ENCODE data around the gene CETN3. TPM values are rescaled to one million over a fixed set of nuclear protein-coding genes. Genes with fewer than 3 reads are reported as not detected.
A peak's percentile ranks its signal among the peaks of the same experiment; 100 is the strongest.
"Not testable (repeated sequence)": the region's sequence is repeated elsewhere in the genome, so short reads cannot be mapped to it uniquely, and the experiment has no call there.

The CETN3 gene
- polyA plus RNA-seq, 5 donors = 72.1 to 116 (median 94.7) TPM

DNA sequence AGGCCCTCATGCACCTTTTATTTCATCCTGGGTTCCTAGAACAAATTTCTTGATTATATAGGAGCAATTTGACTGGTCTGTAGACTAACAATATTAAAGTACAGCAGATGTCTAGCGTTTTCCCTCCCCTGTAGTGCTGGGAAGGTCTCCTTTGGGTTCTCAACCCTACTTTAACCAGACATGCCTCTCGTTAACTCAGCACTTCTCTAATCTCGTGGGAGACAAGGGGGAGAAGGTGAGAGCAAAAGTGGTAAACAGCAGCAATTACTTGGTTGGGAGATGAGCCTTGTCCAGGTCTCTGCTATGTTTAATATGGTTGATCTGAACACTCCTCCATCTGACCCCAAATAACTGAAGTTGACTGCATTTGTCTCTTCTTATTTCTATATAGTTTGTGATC lies 22.0 kb downstream of the CETN3 start:
- DNase-seq = no peak

DNA sequence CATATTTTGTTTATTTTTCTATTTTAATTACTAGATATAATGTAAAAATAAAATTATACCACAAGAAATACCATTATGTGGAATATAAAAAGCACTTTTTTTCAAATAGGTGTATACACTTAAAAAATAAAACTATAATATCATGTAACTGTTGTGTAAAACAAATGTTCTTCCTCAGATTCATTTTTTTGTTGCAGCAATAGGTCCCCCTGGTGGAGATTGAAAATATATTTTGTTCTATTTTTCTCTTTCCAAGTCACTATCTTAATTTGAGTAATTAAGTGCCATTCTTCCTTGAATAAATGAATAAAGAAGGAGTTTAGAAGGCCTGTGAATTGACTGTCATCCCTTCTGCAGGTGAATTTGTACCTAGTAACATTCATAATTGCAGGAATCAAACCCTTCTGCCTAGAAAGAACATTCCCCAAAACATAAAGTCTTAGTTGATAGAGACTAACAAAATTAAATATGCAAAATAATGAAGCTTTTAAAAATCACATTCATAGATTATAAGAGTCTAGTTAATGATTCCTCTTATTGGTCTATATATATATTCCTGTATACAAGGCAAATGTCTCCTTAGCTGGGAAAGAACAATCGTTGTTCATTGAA lies 23.4 kb downstream of the CETN3 start:
- peak in 1 of 2 donors; percentile 13 for DNase-seq

DNA sequence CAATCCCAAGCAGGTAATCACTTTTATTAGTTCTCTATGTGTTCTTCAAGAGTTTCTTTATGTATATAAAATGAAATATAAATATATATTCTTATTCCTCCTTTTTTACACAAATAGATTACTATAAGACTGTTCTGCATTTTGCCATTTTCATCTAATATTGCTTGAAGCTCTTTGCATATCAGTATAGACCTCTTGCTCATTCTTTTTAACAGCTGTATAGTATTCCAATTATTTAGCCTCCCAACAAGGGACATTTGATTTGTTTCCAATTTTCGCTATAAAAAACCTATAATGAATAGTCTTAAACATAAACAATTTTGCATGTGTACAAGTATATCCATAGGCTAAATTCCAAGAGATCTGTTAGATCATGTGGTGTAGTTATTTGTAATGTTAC lies 25.2 kb downstream of the CETN3 start:
- DNase-seq = no peak

DNA sequence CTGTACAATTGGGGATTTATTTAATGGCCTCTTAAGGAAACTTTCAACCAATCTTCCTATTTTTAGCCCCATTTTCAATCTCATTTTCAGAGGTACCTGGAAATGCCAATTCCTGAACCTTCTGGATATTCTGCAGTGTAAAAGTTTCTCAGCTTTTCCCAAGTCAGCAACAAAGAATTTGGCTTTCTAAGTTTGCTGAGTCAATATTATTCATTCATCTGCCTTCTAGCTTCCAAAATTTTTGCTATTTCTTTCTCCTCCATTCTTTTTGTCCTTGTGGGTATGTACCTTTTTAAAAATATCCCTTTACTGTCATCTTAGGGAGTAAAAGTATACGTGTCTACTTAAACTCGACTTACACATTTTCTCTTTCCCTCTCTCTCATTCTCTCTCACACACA lies 25.7 kb downstream of the CETN3 start:
- DNase-seq = no peak

DNA sequence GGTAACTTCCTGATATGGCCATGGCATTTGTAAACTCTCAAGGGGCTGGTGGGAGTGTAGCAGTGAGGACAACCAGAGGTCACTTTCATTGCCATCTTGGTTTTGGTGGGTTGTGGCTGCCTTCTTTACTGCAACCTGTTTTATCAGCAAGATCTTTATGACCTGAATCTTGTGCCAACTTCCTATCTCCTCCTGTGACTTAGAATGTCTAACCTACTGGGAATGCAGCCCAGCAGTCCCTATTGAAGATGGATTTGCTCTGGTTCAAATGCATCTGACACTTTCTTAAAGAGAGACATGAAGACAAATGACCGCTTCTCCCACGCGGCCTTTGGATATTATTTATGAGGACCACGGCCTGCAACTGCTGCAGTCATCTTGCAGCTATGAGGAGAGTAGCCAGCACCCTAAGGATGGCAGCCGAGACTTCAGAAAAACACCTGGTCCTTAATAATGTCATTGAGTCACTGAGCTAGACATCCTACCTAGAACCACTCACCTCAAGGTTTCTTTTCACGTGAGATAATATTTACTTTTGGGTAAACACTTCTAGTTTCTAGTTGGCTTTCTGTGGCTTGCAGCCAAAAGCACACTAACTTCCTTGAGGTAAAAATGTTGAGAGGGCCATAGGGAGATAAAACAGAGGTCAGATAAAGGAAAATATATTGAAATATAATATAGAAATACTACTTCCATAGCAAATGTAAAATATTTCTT lies 28.2 kb downstream of the CETN3 start:
- peak in 1 of 2 donors; percentile 10 for DNase-seq

DNA sequence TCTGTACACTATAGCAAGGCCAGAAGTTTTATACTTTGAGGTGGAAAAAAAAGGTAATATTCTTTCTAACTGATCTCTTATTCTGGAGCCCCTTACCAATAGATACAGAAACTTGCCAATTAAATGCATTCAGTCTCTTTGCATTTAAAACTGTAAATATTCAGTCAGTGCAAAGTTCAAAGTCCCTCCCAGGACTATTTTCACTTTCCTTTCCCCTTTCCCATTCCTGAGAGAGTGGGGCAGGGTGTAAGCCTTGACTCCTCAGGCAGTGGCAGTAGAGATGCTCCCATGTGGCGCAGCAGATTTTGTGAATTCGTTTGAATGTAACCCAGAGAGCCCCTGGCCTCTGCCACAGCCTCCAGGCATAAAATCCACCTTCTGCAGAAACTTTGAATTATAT lies 29.9 kb downstream of the CETN3 start:
- no peak for DNase-seq

DNA sequence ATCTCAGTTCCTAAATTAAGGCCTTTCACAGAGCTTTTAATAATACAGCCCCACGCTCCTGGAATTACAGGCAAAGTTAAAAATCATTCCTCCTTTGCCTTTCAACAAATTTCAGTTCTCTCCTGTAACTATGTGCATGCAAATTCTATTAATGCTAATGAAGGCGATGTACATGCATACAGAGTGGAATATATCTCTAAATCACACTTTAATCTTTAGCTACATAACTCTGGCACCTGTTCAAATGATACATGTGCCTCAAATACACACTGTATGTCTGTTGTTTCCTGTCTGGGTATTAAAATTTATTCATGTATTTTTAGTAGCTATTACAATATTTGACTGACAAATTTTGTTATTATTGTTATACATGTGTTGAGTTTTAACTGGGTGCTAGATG lies 30.8 kb downstream of the CETN3 start:
- no peak for DNase-seq

DNA sequence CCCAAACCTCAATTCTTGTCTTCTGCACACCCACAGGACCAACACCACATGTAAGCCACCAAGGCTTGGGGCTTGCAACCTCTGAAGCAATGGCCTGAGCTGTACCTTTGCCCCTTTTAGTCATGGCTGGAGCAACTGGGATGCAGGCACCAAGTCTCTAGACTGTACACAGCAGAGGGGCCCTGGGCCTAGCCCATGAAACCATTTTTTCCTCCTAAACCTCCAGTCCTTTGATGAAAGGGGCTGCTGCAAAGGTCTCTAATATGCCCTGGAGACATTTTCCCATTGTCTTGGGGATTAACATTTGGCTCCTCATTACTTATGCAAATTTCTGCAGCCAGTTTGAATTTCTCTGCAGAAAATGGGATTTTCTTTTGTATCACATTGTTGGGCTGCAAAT lies 38.3 kb downstream of the CETN3 start:
- not testable (repeated sequence) for DNase-seq

DNA sequence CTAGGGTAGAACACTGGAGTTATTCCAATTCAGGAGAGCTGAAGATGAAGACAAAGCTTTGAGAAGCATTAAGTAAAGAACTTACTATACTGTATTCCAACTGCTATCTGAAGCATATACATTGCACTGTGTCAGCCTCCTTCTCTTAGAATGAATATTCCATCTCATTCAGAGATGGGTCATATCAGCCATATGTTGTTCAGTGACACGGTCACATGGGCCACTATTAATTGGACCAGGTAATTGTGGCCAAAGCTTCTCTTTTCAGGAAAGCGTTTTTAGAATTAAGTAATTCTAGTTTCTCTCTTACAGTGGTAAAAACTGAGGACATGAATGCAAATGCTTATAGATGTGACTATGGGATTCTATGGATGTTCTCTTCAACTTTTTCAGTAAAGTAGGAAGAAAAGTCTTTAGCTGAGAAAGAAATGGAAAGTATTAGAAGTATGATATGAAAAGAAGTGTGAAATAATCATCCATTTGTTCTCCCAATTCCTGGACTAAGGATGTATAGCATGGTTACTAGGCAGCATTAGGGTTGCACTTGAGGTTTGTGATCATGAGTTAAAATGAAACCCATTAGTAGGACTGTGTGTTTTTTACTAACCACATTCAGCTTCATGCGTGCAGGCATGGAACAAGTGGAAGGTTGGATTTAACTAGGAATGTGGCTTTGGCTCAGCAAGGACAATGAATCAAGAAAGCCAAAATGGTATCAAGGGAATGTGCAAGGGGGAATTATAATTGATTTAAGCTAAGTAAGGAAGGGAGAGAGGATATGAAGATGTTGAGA lies 40.9 kb downstream of the CETN3 start:
- DNase-seq = no peak

DNA sequence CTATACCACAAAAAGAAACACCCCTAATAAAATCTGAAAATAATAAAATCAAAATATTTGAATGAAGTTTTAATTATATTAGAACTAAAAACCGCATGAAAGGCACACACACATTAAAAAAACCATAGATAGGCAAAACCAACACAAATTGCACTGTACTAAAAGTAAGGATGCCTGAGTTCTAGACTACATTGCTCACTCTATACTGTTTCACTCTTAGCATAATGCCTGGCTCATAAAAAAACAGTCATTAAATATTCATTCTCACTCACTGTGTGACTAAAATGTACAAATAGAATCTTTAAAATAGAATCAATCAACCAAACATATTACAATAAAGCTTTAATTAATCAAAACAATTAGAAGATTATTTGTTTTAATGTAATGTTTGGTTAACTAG lies 41.7 kb downstream of the CETN3 start:
- no peak for DNase-seq

DNA sequence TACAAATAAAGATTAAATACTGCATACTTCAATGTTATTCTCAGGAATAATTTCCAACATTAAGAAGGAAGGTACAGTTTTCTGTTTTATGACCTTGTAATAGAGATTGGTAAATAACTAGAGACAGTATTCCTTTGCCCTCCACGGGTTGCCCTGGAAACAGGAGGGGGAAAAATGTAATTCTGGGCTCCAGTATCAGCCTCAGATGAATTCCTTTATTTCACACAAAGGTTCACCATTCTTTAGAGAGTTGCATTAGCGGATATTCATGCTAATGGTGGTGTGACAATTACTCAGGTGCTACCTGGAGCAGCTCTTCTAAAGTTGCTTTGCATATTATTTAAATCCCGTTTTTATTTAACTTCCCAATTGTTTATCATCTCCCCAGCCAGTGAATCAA lies 42.6 kb downstream of the CETN3 start:
- no peak for DNase-seq

DNA sequence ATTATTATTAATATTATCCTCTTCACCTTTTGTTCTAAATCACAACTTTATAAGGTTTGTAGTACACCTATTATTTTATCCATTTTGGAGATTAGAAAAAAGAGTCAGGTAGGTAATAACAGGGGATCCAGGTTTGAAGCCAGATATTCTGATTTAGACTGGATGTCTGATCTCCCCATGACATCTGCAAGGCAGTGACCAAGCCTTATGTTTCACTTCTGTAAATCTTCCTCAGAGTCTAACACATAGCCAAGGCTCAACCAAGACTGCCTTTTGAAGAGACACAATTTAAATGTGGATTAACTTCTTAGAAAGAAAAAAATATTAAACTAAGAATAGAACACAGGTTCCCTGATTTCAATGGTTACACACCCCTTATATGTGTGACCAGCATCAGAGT lies 44.2 kb downstream of the CETN3 start:
- no peak for DNase-seq

DNA sequence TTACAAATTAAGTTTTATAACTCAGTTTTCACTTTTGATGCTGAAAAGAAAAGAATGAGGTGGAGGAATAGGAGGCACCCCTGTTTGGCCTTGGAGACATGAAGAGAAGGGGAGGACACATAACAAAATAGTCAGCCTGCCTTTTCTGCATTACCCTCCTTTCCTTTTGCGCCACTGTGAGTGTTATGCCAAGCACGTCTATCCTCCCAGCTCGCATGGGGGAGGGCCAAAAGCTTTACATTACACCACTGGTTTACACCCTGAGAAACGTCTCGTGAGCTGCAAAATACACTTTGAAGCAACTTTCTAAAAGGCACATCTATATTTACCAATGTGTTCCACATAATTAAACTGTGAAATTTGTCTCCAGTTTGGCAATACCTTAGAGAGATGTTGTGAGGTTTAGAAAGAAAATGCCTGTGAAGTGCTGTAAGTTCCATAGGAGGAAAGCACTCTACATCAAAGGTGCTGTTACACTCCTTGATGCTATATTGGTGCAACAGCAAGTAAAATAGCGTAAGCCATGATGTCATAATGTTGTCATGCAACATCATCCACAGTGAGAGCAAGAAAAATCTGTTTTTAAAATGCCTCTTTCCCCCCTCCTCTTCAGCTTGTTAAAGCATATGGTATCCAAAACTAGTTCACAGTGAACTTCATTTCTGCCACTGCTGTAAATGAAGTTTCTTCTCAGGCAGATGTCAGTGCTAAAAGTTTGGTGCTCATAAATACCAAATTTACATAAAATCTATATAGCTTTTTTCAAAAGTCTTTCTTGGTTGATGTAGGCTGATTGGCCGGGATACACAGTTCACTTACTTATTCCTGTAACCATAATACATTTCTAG lies 50.3 kb downstream of the CETN3 start:
- DNase-seq = no peak

DNA sequence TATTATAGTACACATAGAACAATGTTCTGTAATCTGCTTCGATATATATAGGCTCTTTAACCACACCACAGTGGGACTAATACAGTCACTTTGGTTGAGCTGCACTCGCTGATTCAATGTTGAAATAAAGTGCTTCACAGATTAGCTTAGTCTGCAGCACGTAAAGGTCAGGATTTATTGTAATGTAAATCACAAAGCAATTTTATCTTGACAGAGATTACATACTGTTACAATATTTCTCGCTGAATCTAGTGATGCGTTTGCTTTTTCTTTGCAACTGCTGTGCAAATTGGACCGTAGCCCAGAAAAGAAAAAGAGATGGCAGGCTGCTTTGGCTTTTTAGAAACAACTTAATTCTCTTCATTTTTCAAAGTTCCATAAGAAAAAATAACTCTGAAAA lies 52.9 kb downstream of the CETN3 start:
- peak; percentile 61 for DNase-seq

DNA sequence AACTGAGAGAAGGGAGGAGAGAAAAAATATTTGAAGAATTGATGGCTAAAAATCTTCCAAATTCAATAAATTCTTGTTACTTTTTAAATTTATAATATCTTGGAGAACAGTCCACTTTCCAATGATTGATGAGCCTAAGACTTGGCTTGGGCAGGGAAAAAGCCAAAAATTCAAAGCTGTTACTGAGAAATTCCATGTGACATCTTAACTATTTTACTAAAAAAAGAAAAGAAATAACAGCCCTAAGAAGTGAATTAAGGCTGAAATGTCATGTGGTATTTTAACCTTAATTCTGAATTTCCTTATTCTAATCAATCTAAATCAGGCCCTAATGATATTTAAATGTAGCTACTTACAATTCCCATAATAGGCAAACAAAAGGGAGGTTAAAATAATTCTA lies 53.4 kb downstream of the CETN3 start:
- peak; percentile 22 to 46 for DNase-seq

DNA sequence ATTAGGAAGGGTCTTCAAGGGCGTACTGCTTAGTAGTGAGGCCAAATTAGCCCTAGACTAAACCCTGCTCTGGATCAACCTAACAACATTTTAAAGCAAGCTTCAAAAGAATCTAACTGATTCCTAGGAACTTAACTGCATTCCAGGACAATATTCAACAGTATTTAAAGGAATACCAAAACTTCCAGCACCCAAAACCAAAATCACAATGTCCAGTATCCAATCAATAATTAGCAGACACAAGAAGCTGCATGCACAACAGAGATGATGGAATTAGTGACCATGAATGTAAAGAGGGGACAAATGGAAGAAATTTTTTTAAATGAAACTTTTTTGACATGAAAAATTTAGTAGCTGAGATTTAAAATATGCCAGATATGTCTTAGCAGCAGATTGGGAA lies 53.9 kb downstream of the CETN3 start:
- DNase-seq = no peak

DNA sequence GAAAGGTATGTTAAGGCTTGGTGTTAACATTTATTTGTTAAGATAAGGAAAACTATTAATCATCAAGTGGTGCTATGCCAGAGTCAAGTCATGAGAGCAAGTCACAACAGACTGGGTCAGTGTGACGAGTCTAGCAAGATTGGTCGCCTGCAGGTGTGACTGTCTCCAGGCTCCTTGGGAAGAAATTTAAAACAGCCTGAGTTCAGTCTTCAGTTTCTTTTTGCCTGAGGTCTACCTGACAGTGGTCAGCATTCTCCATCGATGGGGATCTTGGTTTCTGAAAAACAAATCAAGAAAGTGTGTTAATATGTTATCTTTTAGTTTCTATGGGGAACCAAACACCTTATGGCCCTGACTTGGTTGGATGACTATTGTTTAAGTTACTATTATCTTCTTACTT lies 56.3 kb downstream of the CETN3 start:
- no peak for DNase-seq

DNA sequence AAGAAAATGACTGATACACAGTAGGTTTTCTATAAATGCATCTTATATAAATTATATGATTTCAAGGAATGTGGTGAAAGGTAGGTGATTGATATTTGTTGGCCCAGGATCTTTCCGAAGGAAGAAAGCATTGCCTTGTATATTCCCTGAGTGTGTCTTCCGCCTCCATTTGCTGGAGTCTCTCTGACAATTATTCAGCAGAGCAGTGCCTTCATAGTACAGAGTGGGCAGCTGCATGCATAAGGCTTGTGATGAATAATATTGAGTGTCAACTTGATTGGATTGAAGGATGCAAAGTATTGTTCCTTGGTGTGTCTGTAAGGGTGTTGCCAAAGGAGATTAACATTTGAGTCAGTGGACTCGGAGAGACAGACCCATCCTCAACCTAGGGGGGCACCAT lies 58.5 kb downstream of the CETN3 start:
- no peak for DNase-seq

DNA sequence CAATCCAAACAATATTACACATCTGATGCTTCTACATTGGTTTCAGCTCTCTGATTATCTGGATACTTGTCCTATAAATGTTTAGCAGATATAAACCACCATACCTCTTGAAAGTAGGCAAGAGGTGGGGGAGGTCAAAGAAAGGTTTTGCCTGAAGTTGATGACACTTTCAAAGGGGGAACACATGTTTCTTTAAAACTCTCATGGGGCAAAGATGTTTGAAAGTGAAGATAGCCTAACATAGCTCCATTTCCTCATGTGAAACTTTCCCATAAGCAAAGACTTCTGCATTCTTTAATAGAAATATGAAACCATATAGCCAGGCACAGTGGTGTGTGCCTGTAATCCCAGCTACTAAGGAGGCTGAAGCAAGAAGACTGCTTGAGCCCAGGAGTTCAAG lies 62.1 kb downstream of the CETN3 start:
- no peak for DNase-seq

DNA sequence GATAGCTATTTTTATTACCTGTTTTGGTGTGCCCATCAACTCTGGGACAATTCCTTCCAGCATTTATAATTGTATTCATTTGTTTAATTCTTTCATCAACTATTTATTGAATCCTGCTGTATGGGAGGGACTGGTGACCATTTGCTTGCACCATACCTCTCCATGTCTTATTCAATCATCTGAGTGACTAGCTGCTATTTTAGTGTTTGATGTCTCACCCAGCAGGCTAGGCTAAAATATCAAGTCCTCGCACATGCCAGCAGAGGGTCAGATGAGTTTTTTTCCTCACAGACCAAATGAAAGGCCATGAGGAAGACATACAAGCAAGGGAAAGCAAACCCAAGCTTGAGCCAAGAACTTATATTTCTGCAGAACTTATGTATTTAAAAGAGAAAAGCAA lies 63.9 kb downstream of the CETN3 start:
- DNase-seq = no peak

DNA sequence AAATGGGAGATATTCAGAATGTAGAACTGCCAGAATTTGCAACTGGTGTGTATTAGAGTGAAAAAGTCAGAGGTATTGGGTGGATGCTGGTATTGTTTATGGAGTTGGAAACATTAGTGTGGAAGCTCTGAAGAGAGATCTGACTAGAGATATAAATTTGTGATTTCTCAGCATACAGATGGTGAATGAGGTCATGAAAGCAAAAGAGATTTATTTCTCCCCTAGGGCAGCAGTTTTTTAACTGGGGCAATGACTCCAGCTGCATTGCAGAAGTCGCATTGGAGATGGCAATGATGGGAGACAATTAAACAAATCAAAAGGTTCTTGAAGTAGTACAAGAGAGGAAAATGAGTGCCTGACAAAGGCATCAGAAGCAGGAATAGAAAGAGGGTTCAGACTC lies 64.9 kb downstream of the CETN3 start:
- no peak for DNase-seq

DNA sequence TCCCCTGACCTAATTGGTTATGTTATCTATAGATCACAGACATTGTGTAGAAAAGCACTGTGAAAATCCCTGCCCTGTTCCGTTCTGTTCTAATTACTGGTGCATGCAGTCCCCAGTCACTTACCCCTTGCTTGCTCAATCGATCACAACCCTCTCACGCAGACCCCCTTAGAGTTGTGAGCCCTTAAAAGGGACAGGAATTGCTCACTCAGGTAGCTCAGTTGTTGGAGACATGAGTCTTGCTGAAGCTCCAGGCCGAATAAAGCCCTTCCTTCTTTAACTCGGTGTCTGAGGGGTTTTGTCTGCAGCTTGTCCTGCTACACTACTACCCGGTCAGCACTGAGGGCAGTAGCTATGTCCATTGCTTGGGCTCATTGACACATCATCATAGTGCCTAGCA lies 65.8 kb downstream of the CETN3 start:
- not testable (repeated sequence) for DNase-seq

All from right lung (tissue), 5 donors.